ENCODE results near the gene WDFY4. TPM values are rescaled to one million over a fixed set of nuclear protein-coding genes. Genes with fewer than 3 reads are reported as not detected.

The WDFY4 gene
- total RNA-seq, 1 donor from 2014 or later: 2.6 TPM

- Histone ChIP-seq H3K27ac (ENCODE audit: low read depth, low read length) (no peak overlapping the region), H3K4me1 (ENCODE audit: control insufficient read depth in 3 of 3, insufficient read depth in 3 of 3, low read length in 3 of 3) (no peaks in the 10 kb centered on the region), H3K4me3 (ENCODE audit: low read length in 3 of 3) (no peak overlapping the region), H3K9ac (ENCODE audit: low read depth in 1 of 3, low read length in 3 of 3) (no peak overlapping the region), H3K27me3 (ENCODE audit: control insufficient read depth in 3 of 3, insufficient read depth in 3 of 3, low read length in 3 of 3) (peaks cover 0 to 3% (median 0%) of the 10 kb centered on the region in 3 donors), H3K36me3 (ENCODE audit: control insufficient read depth in 3 of 3, insufficient read depth in 3 of 3, low read length in 3 of 3) (no peaks in the 10 kb centered on the region), H3K9me3 (ENCODE audit: control insufficient read depth in 3 of 3, low read length in 3 of 3) (no peaks in the 10 kb centered on the region)
These were observed 280.8 kb downstream of the WDFY4 start for GRCh38 chr10:48965460-48965859.

DNA sequence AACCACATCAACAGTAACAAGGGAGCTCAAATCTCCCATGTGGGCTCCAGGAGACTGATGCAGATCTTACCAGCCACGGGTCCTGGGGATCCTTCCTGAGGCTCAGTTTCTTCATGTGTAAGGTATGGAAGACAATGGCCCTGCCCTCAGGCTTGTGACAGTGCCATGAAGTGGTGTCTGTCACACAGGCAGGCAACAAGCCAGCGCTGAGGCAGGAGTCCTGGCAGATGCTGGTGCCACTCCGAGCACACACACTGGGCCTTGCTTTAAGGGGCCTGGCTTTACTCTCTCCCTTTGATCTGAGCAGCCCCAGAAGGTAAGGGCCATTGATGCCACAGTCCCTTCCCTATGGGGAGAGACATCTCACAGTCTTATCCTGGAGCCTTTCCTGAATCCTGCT lies 283.4 kb downstream of the WDFY4 start:
- H3K4me3 ChIP-seq (ENCODE audit: low read length in 3 of 3): no peak overlapping the region

GRCh38 chr10:48970046-48970445 lies 285.4 kb downstream of the WDFY4 start:
- no peak overlapping the region for H3K4me3 ChIP-seq (ENCODE audit: low read length in 3 of 3)
- H3K4me1 ChIP-seq (ENCODE audit: control insufficient read depth in 3 of 3, insufficient read depth in 3 of 3, low read length in 3 of 3): no peaks in the 10 kb centered on the region
- H3K36me3 ChIP-seq (ENCODE audit: control insufficient read depth in 3 of 3, insufficient read depth in 3 of 3, low read length in 3 of 3): no peaks in the 10 kb centered on the region
- no peak overlapping the region for H3K9ac ChIP-seq (ENCODE audit: low read depth in 1 of 3, low read length in 3 of 3)
- H3K27me3 ChIP-seq (ENCODE audit: control insufficient read depth in 3 of 3, insufficient read depth in 3 of 3, low read length in 3 of 3): peaks cover 0 to 3% (median 0%) of the 10 kb centered on the region in 3 donors
- no peaks in the 10 kb centered on the region for H3K9me3 ChIP-seq (ENCODE audit: control insufficient read depth in 3 of 3, low read length in 3 of 3)
- no peak overlapping the region for H3K27ac ChIP-seq (ENCODE audit: low read depth, low read length)

More for the DNA sequence above, 283.4 kb downstream of the WDFY4 start:
- Histone ChIP-seq H3K4me1 (ENCODE audit: control insufficient read depth in 3 of 3, insufficient read depth in 3 of 3, low read length in 3 of 3) (no peaks in the 10 kb centered on the region), H3K9ac (ENCODE audit: low read depth in 1 of 3, low read length in 3 of 3) (no peak overlapping the region), H3K36me3 (ENCODE audit: control insufficient read depth in 3 of 3, insufficient read depth in 3 of 3, low read length in 3 of 3) (no peaks in the 10 kb centered on the region), H3K27ac (ENCODE audit: low read depth, low read length) (no peak overlapping the region), H3K27me3 (ENCODE audit: control insufficient read depth in 3 of 3, insufficient read depth in 3 of 3, low read length in 3 of 3) (peaks cover 0 to 3% (median 0%) of the 10 kb centered on the region in 3 donors), H3K9me3 (ENCODE audit: control insufficient read depth in 3 of 3, low read length in 3 of 3) (no peaks in the 10 kb centered on the region)

GRCh38 chr10:48970654-48971053 lies 286.0 kb downstream of the WDFY4 start:
- Histone ChIP-seq H3K9me3 (ENCODE audit: control insufficient read depth in 3 of 3, low read length in 3 of 3) (no peaks in the 10 kb centered on the region), H3K4me3 (ENCODE audit: low read length in 3 of 3) (no peak overlapping the region), H3K27me3 (ENCODE audit: control insufficient read depth in 3 of 3, insufficient read depth in 3 of 3, low read length in 3 of 3) (peaks cover 0 to 3% (median 0%) of the 10 kb centered on the region in 3 donors), H3K9ac (ENCODE audit: low read depth in 1 of 3, low read length in 3 of 3) (no peak overlapping the region), H3K27ac (ENCODE audit: low read depth, low read length) (no peak overlapping the region), H3K36me3 (ENCODE audit: control insufficient read depth in 3 of 3, insufficient read depth in 3 of 3, low read length in 3 of 3) (no peaks in the 10 kb centered on the region), H3K4me1 (ENCODE audit: control insufficient read depth in 3 of 3, insufficient read depth in 3 of 3, low read length in 3 of 3) (no peaks in the 10 kb centered on the region)

DNA sequence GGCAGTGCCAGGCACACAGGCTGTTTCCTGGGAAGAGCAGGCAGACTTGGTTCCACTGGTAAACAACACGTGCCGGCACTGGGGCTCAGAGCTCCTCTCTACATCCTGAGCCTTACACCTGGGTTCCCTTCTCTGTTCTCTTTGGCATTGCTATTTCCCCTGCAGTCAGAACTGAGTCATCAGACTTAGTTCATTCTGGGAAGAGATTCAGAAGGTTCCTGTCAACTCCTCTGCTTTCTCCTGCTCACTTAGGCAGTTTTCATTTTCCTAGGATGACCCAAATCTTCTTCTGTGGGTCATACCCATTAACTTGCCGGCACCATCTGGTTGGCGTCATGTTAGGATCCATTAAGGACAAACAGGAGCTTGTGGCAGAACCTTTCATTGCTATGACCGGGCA lies 288.4 kb downstream of the WDFY4 start:
- Histone ChIP-seq H3K4me1 (ENCODE audit: control insufficient read depth in 3 of 3, insufficient read depth in 3 of 3, low read length in 3 of 3) (no peaks in the 10 kb centered on the region), H3K9ac (ENCODE audit: low read depth in 1 of 3, low read length in 3 of 3) (no peak overlapping the region), H3K27me3 (ENCODE audit: control insufficient read depth in 3 of 3, insufficient read depth in 3 of 3, low read length in 3 of 3) (no peaks in the 10 kb centered on the region), H3K36me3 (ENCODE audit: control insufficient read depth in 3 of 3, insufficient read depth in 3 of 3, low read length in 3 of 3) (no peaks in the 10 kb centered on the region), H3K4me3 (ENCODE audit: low read length in 3 of 3) (no peak overlapping the region), H3K9me3 (ENCODE audit: control insufficient read depth in 3 of 3, low read length in 3 of 3) (no peaks in the 10 kb centered on the region), H3K27ac (ENCODE audit: low read depth, low read length) (no peak overlapping the region)

GRCh38 chr10:48974510-48975156 lies 290.0 kb downstream of the WDFY4 start:
- Histone ChIP-seq H3K27me3 (ENCODE audit: control insufficient read depth in 3 of 3, insufficient read depth in 3 of 3, low read length in 3 of 3) (no peaks in the 10 kb centered on the region), H3K4me3 (ENCODE audit: low read length in 3 of 3) (no peak overlapping the region), H3K9me3 (ENCODE audit: control insufficient read depth in 3 of 3, low read length in 3 of 3) (no peaks in the 10 kb centered on the region), H3K27ac (ENCODE audit: low read depth, low read length) (no peak overlapping the region), H3K36me3 (ENCODE audit: control insufficient read depth in 3 of 3, insufficient read depth in 3 of 3, low read length in 3 of 3) (no peaks in the 10 kb centered on the region), H3K4me1 (ENCODE audit: control insufficient read depth in 3 of 3, insufficient read depth in 3 of 3, low read length in 3 of 3) (no peaks in the 10 kb centered on the region), H3K9ac (ENCODE audit: low read depth in 1 of 3, low read length in 3 of 3) (no peak overlapping the region)

- Histone ChIP-seq H3K27me3 (ENCODE audit: control insufficient read depth in 3 of 3, insufficient read depth in 3 of 3, low read length in 3 of 3) (no peaks in the 10 kb centered on the region), H3K27ac (ENCODE audit: low read depth, low read length) (no peak overlapping the region), H3K9me3 (ENCODE audit: control insufficient read depth in 3 of 3, low read length in 3 of 3) (no peaks in the 10 kb centered on the region), H3K9ac (ENCODE audit: low read depth in 1 of 3, low read length in 3 of 3) (no peak overlapping the region), H3K36me3 (ENCODE audit: control insufficient read depth in 3 of 3, insufficient read depth in 3 of 3, low read length in 3 of 3) (no peaks in the 10 kb centered on the region), H3K4me3 (ENCODE audit: low read length in 3 of 3) (no peak overlapping the region), H3K4me1 (ENCODE audit: control insufficient read depth in 3 of 3, insufficient read depth in 3 of 3, low read length in 3 of 3) (peaks cover 0 to 2% (median 0%) of the 10 kb centered on the region in 3 donors)
These were observed 291.5 kb downstream of the WDFY4 start for GRCh38 chr10:48976196-48976595.

- no peak overlapping the region for H3K27ac ChIP-seq (ENCODE audit: low read depth, low read length)
- no peak overlapping the region for H3K4me3 ChIP-seq (ENCODE audit: low read length in 3 of 3)
- H3K4me1 ChIP-seq (ENCODE audit: control insufficient read depth in 3 of 3, insufficient read depth in 3 of 3, low read length in 3 of 3): peaks cover 2 to 6% (median 4%) of the 10 kb centered on the region in 3 donors
- H3K36me3 ChIP-seq (ENCODE audit: control insufficient read depth in 3 of 3, insufficient read depth in 3 of 3, low read length in 3 of 3): no peaks in the 10 kb centered on the region
- no peak overlapping the region for H3K9ac ChIP-seq (ENCODE audit: low read depth in 1 of 3, low read length in 3 of 3)
- no peaks in the 10 kb centered on the region for H3K27me3 ChIP-seq (ENCODE audit: control insufficient read depth in 3 of 3, insufficient read depth in 3 of 3, low read length in 3 of 3)
- H3K9me3 ChIP-seq (ENCODE audit: control insufficient read depth in 3 of 3, low read length in 3 of 3): no peaks in the 10 kb centered on the region
These were observed 293.6 kb downstream of the WDFY4 start for GRCh38 chr10:48978318-48978717.

GRCh38 chr10:48981310-48981907 lies 296.7 kb downstream of the WDFY4 start:
- H3K9ac ChIP-seq (ENCODE audit: low read depth in 1 of 3, low read length in 3 of 3): no peak overlapping the region
- H3K27me3 ChIP-seq (ENCODE audit: control insufficient read depth in 3 of 3, insufficient read depth in 3 of 3, low read length in 3 of 3): no peaks in the 10 kb centered on the region
- H3K27ac ChIP-seq (ENCODE audit: low read depth, low read length): no peak overlapping the region
- peaks cover 2 to 6% (median 4%) of the 10 kb centered on the region in 3 donors for H3K4me1 ChIP-seq (ENCODE audit: control insufficient read depth in 3 of 3, insufficient read depth in 3 of 3, low read length in 3 of 3)
- no peaks in the 10 kb centered on the region for H3K9me3 ChIP-seq (ENCODE audit: control insufficient read depth in 3 of 3, low read length in 3 of 3)
- H3K36me3 ChIP-seq (ENCODE audit: control insufficient read depth in 3 of 3, insufficient read depth in 3 of 3, low read length in 3 of 3): no peaks in the 10 kb centered on the region
- H3K4me3 ChIP-seq (ENCODE audit: low read length in 3 of 3): no peak overlapping the region

DNA sequence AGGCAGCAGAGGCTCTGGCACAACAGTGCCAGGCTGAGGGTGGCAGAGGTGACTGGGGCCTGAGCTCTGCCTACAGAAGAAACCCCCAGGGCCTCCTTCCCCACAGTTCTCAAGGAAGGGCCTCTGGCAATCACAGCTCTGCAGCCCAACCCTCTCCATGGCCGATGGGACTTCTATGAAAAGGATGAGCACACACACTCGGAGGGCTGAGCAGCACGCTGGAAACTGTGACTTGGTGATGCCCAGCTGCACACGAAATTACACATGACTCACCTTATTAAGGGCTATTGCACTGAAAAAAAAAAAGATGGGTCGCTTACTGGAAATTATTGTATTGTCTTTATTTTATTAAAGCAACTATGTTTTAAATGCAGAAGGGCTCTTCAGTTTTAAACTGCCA lies 297.9 kb downstream of the WDFY4 start:
- no peak overlapping the region for H3K4me3 ChIP-seq (ENCODE audit: low read length in 3 of 3)
- peaks cover 2 to 6% (median 4%) of the 10 kb centered on the region in 3 donors for H3K4me1 ChIP-seq (ENCODE audit: control insufficient read depth in 3 of 3, insufficient read depth in 3 of 3, low read length in 3 of 3)
- no peaks in the 10 kb centered on the region for H3K27me3 ChIP-seq (ENCODE audit: control insufficient read depth in 3 of 3, insufficient read depth in 3 of 3, low read length in 3 of 3)
- no peaks in the 10 kb centered on the region for H3K9me3 ChIP-seq (ENCODE audit: control insufficient read depth in 3 of 3, low read length in 3 of 3)
- no peak overlapping the region for H3K27ac ChIP-seq (ENCODE audit: low read depth, low read length)
- no peak overlapping the region for H3K9ac ChIP-seq (ENCODE audit: low read depth in 1 of 3, low read length in 3 of 3)
- H3K36me3 ChIP-seq (ENCODE audit: control insufficient read depth in 3 of 3, insufficient read depth in 3 of 3, low read length in 3 of 3): no peaks in the 10 kb centered on the region

Data from skeletal muscle tissue (tissue), 4 donors.